Glomerular endothelial cell (primary cell): ENCODE data around the gene SAPCD2. TPM values are rescaled to one million over a fixed set of nuclear protein-coding genes. Genes with fewer than 3 reads are reported as not detected.

Experiments
- DNase-seq: peaks from one replicate; pipeline ENCODE4 v3.0.0-alpha.2; 2011; ENCODE audit warnings: low read depth, low spot score; ENCODE audit errors: extremely low read depth
- total RNA-seq: library from RNA; depleted of rRNA; stranded (reverse); fragments of >200 nt; gene quantifications from 2 replicates; pipeline ENCODE4 v1.2.3, GENCODE V29; 2015

SAPCD2 gene
- total RNA-seq, 1 donor from 2014 or later, result 6.7 TPM

- DNase-seq, result no peak
Observed at GRCh38 chr9:137082925-137083290, 12.6 kb upstream of the SAPCD2 start.

GRCh38 chr9:137082222-137082924 is 12.0 kb upstream of the SAPCD2 start:
- no peak for DNase-seq

- DNase-seq, result no peak
Observed at GRCh38 chr9:137080260-137081122, 10.1 kb upstream of the SAPCD2 start.

GRCh38 chr9:137079401-137079787 is 9.0 kb upstream of the SAPCD2 start:
- no peak for DNase-seq

GRCh38 chr9:137078701-137079400 is 8.5 kb upstream of the SAPCD2 start:
- no peak for DNase-seq

GRCh38 chr9:137077758-137078693 is 7.7 kb upstream of the SAPCD2 start:
- no peak for DNase-seq

- DNase-seq, result no peak
Observed at GRCh38 chr9:137077010-137077747, 6.8 kb upstream of the SAPCD2 start, which contains the start of gene UAP1L1. UAP1L1 (plus strand) TSS chr9:137077517; CDS start chr9:137077533, 16 bp downstream.

- no peak for DNase-seq
Observed at GRCh38 chr9:137076636-137077009, 6.3 kb upstream of the SAPCD2 start.

GRCh38 chr9:137075275-137075775 is 5.0 kb upstream of the SAPCD2 start:
- DNase-seq, result no peak

GRCh38 chr9:137074657-137075274 is 4.4 kb upstream of the SAPCD2 start:
- no peak for DNase-seq

GRCh38 chr9:137073992-137074399 is 3.6 kb upstream of the SAPCD2 start:
- DNase-seq, result no peak

GRCh38 chr9:137071282-137071681 is 925 bp upstream of the SAPCD2 start:
- DNase-seq, result no peak

GRCh38 chr9:137070906-137071275 is 534 bp upstream of the SAPCD2 start:
- no peak for DNase-seq

- DNase-seq, result no peak
Observed at GRCh38 chr9:137069508-137070091, 757 bp downstream of the SAPCD2 start.

GRCh38 chr9:137068539-137069507 is 1.5 kb downstream of the SAPCD2 start:
- DNase-seq, result no peak

GRCh38 chr9:137067860-137068538 is 2.4 kb downstream of the SAPCD2 start:
- DNase-seq, result no peak
